Brain pericyte (primary cell): ENCODE measurements around the gene SLC5A5.
"Not testable (repeated sequence)": the region's sequence is repeated elsewhere in the genome, so short reads cannot be mapped to it uniquely, and the experiment has no call there.

Experiments used
- DNase-seq: peaks from one replicate; pipeline ENCODE4 v3.0.0-alpha.2; 2012; ENCODE audit warnings: low read depth, low spot score

Gene SLC5A5

DNA sequence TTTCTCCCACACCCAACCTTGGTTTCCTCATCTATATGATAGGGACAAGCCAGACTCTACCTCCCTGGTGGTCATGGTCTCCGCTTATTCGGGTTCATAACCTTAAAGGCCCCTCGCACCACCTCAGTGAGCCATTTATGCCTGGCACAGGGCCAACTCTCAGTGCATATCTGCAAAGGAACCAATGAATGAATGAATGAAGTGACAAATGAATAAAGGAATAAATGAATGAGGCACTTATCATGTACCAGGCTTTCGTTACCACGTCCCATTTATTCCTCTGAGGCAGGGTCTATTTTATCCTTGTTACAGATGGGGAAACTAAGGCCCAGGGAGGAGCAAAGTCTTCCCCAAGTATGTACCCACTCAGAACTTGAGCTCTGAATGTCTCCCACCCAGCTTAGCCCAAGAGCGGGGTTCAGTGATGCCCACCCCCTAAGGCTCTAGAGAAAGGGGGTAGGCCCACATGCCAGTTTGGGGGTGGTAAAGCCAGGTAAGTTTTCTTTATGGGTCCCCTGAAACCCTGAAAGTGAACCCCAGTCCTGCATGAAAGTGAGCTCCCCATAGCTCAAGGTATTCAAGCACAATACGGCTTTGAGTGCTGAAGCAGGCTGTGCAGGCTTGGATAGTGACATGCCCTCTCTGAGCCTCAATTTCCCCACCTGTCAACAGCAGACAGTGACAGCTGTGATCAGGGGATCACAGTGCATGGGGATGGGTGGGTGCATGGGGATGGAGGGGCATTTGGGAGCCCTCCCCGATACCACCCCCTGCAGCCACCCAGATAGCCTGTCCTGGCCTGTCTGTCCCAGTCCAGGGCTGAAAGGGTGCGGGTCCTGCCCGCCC is 490 bp upstream of the SLC5A5 start:
- no peak for DNase-seq

DNA sequence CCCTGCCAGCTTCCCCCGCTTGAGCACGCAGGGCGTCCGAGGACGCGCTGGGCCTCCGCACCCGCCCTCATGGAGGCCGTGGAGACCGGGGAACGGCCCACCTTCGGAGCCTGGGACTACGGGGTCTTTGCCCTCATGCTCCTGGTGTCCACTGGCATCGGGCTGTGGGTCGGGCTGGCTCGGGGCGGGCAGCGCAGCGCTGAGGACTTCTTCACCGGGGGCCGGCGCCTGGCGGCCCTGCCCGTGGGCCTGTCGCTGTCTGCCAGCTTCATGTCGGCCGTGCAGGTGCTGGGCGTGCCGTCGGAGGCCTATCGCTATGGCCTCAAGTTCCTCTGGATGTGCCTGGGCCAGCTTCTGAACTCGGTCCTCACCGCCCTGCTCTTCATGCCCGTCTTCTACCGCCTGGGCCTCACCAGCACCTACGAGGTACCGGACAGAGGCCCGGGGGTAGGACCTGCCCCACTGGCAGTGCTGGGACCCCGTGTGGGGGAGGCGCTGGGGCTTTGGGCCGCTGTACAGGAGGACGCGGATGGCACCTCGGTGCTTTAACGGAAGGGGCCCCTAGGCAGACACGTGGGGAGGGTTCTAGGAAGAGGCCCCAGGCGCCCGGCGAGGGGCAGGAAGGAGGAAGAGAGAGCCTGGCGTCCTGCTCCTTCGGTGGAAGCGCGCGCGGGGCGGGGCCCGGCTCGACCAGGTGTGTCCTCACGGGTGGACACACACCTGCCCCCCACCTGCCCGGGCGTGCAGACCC is 681 bp downstream of the SLC5A5 start:
- DNase-seq: no peak

DNA sequence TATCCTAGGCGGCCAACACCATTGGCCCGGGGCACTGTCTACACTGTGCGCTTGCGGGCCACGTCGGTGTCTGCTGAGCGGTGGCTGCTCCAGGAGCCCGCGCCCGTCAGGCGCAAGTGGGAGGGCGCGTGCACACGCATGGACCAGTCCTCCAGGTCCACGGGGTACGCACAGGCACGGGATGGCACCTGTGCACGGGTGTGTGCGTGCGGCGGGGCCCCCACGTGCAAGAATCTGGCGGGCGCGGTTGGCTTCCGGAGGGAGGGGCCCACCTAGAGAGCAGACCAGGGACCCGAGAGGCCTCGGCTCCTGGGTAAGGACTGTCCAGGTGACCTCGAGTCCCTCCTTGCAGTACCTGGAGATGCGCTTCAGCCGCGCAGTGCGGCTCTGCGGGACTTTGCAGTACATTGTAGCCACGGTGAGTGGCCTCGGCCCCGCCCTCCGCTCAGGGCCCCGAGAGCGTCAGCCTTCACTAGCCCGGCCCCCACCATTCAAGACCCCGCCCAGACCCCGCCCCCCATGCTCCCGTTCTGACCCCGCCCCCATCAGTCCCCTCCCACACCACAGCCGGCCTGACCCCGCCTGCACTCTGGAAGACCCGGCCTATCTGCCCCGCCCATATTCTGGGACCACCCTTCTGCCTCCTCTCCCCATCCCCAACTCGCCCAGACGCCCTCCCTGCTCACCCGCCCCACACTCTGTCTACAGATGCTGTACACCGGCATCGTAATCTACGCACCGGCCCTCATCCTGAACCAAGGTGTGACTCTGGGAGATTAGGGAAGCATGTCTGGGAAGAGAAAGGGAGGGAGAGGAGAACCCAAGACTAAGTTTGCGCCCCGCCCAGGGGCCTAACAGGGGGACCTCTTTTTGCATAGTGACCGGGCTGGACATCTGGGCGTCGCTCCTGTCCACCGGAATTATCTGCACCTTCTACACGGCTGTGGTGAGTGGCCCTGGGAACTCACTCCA is 2.3 kb downstream of the SLC5A5 start:
- DNase-seq: no peak

DNA sequence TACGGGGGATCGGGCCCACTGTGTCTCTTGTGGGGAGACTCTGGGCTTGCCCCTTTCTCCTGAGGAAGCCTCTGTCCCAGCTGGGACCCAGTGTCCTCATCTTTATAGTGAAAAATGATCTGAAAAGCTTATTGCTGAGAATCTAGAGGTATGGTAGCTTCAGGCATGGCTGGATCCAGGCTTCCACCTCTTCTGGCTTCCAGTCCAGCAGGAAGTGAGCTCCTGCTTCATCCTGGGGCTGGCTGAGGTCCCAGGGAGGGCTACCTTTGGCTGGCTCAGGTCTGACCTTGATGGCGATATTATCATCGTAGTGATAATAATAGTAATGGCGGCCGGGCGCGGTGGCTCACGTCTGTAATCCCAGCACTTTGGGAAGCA is 3.0 kb downstream of the SLC5A5 start:
- DNase-seq: no peak

DNA sequence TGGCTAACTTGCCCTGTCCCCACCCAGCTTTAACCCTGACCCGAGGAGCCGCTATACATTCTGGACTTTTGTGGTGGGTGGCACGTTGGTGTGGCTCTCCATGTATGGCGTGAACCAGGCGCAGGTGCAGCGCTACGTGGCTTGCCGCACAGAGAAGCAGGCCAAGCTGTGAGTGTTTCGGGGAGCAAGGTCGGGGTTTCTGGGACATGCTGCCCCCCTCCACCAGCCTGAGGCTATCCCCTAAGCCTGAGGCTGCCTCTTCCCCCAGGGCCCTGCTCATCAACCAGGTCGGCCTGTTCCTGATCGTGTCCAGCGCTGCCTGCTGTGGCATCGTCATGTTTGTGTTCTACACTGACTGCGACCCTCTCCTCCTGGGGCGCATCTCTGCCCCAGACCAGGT is 6.0 kb downstream of the SLC5A5 start:
- no peak for DNase-seq

DNA sequence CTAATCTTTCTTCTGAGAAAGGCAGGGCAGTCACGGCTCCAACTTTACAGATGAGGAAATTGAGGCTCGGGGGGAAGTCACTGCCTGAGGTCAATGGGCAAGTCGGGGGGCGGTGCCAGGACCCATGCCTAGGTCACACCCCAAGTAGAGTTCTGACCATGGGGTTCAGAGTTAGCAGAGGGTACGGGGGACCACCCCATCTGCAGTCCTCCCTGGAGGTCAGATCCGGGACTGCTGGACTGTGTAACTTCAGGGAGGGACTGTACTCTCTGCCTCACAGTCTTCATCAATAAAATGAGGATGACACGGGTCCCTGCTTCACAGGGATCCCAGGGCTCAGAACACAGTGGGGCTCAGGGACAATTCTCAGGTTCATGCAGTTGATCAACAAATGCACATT is 7.7 kb downstream of the SLC5A5 start:
- DNase-seq: no peak

DNA sequence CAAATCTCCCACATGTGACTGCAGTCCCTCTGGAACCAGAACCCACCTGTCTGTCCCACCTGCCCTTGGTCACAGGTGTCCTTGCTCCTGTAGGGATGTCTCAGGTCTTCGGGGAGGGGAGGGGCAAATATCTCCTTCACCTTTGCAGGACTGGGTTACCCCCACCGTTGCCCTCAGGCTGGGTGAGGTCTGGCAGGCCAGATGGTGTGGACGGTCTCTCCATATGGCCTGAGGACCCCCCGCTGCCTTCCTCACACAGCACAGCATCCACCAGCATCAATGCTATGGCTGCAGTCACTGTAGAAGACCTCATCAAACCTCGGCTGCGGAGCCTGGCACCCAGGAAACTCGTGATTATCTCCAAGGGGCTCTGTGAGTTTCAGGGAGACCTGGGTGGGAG is 10.0 kb downstream of the SLC5A5 start:
- DNase-seq: no peak

DNA sequence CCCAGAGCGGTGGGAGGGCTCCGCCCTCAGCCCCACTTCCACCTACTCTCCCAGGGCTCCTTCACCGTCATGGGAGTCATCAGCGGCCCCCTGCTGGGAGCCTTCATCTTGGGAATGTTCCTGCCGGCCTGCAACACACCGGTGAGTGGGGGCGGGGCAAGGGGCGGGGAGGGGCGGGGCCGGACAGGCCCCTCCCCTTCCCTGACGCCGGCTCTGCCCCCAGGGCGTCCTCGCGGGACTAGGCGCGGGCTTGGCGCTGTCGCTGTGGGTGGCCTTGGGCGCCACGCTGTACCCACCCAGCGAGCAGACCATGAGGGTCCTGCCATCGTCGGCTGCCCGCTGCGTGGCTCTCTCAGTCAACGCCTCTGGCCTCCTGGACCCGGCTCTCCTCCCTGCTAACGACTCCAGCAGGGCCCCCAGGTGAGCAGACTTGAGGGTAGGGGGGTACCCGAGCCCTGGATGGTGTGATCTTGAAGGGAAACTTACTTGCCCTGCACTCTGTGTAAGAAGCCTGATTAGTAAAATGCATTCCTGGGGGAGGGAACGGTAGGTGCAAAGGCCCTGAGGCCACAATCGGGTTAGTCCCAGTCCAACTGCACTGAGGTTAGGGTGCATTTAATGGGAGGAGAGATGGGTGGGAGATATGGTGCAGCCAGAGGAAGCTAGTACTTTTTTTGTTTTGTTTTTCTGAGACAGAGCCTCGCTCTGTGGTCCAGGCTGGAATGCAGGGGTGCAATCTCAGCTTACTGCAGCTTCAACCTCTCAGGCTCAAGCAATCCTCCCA is 12.1 kb downstream of the SLC5A5 start:
- no peak for DNase-seq

DNA sequence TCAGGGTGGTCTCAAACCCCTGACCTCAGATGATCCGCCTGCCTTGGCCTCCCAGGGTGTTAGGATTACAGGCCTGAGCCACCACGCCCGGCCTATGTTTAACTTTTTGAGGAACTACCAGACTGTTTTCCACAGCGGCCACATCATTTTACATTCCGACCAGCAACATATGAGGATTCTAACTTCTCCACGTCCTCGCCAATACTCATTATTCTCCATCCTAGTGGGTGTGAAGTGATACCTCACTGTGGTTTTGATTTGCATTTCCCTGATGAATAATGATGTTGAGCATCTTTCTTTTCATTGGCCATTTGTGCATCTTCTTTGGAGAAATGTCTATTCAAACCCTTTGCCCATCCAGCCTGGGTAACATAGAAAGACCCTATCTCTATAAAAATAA is 14.8 kb downstream of the SLC5A5 start:
- DNase-seq: no peak

DNA sequence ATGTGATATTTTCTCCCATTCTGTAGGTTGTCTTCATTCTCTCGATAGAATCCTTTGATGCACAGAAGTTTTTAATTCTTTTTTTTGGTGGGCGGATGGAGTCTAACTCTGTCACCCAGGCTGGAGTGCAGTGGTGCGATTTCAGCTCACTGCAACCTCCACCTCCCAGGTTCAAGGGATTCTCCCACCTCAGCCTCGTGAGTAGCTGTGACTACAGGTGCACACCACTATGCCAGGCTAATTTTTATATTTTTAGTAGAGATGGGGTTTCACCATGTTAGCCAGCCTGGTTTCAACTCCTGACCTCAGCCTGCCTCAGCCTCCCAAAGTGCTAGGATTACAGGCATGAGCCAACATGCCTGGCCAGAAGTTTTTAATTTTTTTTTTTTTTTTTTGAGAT is 15.5 kb downstream of the SLC5A5 start:
- DNase-seq: not testable (repeated sequence)

DNA sequence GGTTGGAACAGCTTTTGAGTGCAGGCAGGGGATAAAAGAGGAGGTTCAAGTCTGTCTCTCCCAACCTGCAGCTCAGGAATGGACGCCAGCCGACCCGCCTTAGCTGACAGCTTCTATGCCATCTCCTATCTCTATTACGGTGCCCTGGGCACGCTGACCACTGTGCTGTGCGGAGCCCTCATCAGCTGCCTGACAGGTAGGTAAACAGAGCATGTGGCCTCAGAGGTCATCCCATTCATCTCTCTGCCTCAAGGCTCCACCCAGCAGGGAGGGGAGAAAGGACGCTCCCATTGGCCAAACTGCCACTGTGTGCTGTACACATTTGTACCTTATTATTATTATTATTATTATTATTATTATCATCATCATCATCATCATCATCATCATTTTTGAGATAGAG is 16.5 kb downstream of the SLC5A5 start:
- DNase-seq: no peak

DNA sequence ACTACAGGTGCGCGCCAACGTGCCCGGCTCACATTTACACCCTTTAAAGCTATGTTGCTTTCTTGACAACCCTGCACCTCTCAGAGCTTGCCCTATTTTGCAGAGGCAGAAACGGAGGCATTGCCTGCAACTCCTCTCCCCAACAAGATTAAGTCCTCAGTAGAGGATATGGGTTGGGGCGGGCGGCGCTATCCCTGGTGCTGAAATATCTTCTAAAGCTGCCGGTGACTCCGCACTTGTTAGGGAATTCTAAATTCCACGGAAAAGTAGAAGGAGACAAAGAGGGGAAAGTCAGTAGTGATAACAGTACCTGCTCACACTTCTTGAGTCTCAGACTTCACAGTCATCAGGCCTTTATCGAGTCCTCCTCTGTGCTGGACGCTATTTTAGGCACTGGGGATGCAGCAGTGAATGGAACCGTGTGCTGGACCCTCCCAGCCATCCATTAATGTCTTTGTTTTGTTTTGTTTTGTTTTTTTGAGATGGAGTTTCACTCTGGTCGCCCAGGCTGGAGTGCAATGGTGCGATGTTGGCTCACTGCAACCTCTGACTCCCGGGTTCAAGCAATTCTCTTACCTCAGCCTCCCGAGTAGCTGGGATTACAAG is 18.0 kb downstream of the SLC5A5 start:
- DNase-seq: no peak

DNA sequence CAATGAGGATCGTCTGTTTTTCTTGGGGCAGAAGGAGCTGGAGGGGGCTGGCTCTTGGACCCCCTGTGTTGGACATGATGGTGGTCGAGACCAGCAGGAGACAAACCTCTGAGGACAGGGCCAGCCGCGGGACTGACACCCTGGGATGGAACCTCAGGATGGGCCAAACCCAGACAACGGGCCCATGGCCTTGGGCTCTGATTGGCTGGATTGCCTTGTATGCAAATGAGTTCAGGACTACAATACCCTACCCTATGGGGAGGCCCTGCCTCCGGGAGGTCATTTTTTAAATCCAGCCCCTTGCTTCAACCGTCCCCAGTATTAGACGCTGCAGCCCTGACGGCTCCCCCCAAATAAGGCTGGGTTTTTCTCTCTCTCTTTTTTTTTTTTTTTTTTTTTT is 22.0 kb downstream of the SLC5A5 start:
- no peak for DNase-seq

DNA sequence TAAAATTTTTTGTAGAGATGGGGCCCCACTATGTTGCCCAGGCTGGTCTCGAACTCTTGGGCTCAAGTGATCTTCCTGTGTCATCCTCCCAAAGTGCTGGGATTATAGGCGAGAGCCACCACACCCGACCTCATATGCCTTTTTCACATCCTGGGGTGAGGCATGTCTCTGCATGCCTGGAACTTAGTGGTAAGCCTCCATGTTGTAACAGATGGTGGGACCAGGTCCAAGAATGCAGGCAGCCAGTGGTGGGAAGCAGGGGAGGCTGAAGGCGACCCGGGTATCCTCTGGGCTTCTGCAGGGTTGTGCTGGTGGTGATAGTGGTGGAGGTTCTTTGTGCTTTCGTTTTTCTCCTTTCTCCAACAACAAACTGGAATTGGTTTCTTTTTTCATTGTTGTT is 31.0 kb downstream of the SLC5A5 start:
- DNase-seq: peak; percentile 7

DNA sequence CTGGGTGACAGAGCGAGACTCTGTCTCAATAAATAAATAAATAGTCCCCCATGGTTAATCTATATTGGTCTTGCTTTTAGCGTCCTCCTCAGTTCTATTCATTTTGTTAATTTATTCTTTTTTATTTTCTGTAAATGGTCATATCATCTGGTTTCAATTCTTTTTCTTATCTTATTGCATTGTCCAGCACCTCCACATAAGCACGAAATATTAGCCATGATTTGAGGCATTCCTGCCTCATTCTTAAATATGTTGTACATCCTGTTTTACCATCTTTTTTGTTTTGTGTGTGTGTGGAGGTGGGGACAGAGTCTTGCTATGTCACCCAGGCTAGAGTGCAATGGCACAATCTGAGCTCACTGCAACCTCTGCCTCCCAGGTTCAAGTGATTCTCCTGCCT is 36.5 kb downstream of the SLC5A5 start:
- DNase-seq: no peak

DNA sequence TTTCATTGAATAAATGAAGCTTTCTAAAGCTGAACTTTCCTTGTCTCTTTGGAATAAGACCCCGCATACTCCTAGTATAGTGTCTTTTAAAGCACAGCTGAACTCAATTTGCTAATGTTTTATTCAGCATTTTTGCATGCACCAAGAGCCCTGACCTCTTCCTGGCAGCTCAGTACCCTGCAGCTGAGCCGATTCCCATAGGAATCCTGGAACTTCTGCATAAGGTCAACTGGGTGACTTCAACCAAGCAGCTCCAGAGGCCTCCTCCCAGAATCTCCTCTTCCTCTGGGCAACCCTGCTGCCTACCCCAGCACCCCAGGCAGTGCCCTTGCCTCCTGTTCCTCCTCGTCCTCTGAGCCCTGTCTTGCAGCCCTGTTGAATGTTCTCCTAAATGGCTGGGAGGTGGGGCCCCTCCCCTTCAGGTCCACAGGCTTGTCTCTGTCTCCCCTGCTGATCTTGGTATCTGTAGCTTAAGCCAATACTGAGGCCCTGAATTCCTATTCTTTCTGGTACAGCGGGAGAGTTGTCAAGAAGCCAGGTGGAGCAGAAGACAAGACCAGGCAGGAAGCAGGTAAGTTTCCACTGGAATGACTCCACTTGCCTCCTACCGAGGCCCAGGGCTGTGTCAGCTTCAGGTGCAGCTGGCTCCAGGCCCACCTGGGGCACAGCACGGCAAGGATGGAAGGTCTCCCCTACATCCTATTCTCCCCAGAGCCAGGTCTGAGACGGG is 37.4 kb downstream of the SLC5A5 start:
- DNase-seq: peak; percentile 57

DNA sequence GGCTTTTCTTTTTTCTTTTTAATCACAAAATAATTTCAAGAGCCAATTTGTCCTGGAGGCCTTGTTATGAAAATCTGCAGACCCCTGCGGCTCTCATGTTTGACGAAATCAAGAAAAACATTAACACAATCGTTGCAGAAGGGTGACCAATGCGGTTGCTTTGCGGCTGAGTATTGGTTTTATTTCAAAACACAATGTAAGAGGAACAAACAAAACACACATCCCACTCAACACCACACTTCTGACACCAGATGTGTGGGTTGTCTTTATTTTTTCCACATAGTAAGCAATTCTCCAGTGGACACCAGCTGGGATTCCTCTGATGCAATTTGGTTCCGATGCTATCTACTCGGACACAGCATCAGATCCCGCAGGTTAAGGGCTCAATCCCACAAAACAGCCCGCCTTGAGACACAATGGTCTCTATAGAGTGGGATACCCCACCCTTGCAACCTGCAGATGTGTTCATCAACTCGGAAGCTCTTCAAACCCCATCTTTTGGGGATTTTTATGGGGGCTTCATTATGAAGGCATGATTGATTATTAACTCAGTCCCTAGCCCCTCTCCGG is 39.1 kb downstream of the SLC5A5 start:
- peak; percentile 25 for DNase-seq

DNA sequence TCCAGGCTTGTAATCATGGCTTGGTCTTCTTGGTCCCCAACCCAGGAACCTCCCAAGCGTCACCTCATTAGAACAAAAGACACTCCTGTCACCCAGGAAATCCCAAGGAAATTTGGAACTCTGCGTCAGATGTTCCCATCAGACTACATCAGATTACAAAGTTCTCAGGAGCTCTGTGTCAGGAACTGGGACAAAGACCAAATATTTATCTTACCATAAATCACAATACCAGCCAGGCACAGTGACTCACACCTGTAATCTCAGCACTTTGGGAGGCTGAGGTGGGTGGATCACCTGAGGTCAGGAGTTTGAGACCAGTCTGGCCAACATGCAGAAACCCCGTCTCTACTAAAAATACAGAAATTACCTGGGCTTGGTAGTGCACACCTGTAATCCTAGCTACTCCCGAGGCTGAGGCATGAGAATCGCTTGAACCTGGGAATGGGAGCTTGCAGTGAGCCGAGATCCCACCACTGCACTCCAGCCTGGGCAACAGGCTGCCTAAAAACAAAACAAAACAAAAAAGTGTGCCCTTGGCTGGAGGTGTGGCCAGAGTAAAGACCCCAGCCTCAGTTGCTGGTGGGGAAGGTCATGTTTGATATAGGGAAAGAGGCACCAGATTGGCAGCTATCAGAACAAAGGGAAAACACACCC is 44.3 kb downstream of the SLC5A5 start:
- DNase-seq: no peak

DNA sequence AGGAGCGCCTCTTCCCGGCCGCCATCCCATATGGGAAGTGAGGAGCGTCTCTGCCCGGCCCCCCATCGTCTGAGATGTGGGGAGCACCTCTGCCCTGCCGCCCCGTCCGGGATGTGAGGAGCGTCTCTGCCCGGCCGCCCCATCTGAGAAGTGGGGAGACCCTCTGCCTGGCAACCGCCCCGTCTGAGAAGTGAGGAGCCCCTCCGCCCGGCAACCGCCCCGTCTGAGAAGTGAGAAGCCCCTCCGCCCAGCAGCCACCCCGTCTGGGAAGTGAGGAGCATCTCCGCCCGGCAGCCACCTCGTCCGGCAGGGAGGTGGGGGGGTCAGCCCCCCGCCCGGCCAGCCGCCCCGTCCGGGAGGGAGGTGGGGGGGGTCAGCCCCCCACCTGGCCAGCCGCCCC is 46.4 kb downstream of the SLC5A5 start:
- not testable (repeated sequence) for DNase-seq
